ENCODE results near the gene GSTT2B.
"Not testable (repeated sequence)": the region's sequence is repeated elsewhere in the genome, so short reads cannot be mapped to it uniquely, and the experiment has no call there.

GSTT2B gene

DNA sequence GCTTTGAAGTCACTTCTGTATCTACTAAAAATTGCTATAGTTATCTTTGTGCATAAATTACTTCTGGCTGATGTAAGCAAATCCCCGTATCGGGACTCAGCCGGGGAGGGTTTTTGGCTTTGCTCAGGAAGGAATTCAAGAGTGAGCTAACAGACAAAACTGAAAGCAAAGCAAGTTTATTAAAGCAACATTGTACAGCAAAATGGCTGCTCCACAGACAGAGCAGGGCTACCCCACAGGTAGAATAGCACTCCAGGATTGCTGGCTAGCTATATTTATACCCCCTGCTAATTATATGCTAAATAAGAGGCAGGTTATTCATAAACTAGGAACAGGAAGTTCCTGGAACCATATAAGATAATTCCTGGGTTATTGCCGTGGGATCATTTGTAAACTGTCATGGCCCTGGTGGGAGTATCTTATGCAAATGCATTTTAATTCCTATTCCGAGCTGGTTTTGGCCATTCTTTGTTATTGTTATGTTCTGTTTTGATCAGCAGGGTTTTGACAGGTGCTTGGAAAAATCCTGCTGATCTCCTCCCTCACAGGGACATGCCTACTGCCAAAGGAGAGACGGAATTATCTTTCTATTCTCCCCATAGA, 51.6 kb downstream of the GSTT2B start:
- DNase-seq = no peak
- Mint-ChIP-seq H3K4me1 (ENCODE audit: low read depth) (peaks cover 20% of the 10 kb centered on the region), H3K9me3 (no peaks in the 10 kb centered on the region), H3K36me3 (ENCODE audit: low read depth) (peaks cover 17% of the 10 kb centered on the region), H3K27me3 (no peaks in the 10 kb centered on the region), H3K4me3 (no peak overlapping the region), H3K27ac (no peak overlapping the region)

DNA sequence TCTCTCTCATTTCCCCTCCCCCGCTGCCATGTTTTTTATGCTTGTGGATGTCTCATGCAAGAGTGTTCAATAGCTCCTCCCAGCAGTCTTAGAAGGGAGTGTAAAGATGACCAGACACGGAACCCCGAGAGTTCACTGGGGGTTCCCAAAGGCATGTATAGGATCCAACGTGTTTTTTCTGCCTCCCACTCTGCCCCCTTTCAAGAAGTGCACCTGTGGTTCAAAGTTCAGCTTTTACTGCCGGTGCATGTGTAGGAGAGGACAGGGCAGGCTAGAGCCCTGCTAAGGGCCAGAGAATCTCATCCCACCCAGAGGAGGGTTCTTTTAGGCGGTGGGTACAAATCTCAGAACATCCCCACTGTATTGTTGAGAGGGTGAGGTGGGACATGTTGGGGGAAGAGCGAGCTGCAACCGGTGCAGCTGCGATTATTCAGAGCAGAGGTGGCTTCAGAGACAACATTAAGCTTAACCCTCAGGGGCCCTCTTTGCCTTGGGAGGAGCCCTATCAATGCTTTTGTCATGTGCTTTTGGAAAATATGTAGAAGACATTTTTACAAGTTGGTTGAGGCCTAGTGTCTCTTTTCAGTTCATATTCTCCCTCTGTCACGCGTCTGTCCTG, 52.3 kb downstream of the GSTT2B start:
- peaks cover 15% of the 10 kb centered on the region for H3K4me1 Mint-ChIP-seq (ENCODE audit: low read depth)
- DNase-seq = peak; percentile 9
- H3K9me3 Mint-ChIP-seq = no peaks in the 10 kb centered on the region
- H3K36me3 Mint-ChIP-seq (ENCODE audit: low read depth) = peaks cover 19% of the 10 kb centered on the region
- no peaks in the 10 kb centered on the region for H3K27me3 Mint-ChIP-seq
- no peak overlapping the region for H3K4me3 Mint-ChIP-seq
- H3K27ac Mint-ChIP-seq = no peak overlapping the region

DNA sequence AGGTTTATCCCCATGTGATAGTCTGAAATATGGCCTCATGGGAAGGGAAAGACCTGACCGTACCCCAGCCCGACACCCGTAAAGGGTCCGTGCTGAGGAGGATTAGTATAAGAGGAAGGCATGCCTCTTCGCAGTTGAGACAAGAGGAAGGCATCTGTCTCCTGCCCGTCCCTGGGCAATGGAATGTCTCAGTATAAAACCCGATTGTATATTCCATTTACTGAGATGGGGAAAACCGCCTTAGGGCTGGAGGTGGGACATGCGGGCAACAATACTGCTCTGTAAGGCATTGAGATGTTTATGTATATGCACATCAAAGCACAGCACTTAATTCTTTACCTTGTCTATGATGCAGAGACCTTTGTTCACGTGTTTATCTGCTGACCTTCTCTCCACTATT, 53.6 kb downstream of the GSTT2B start:
- peaks cover 16% of the 10 kb centered on the region for H3K36me3 Mint-ChIP-seq (ENCODE audit: low read depth)
- not testable (repeated sequence) for H3K9me3 Mint-ChIP-seq; H3K27ac Mint-ChIP-seq; DNase-seq; H3K27me3 Mint-ChIP-seq; H3K4me1 Mint-ChIP-seq (ENCODE audit: low read depth); H3K4me3 Mint-ChIP-seq
